CD4-positive, alpha-beta T cell treated with Interferon gamma for 1 hour (primary cell): Measurements from ENCODE around the gene EPHB2.
"Not testable (repeated sequence)": the region's sequence is repeated elsewhere in the genome, so short reads cannot be mapped to it uniquely, and the experiment has no call there.

Experiments used
- DNase-seq: peaks from one replicate; pipeline ENCODE4 v3.0.0-alpha.2; 2020

The EPHB2 gene

GRCh38 chr1:22710701-22711049 is at the start of gene EPHB2:
TSS of gene EPHB2 (plus strand) at chr1:22710839. CDS start at chr1:22710983, 144 bp downstream.
- DNase-seq = no peak

GRCh38 chr1:22661880-22662279 is 48.8 kb upstream of the EPHB2 start:
- no peak for DNase-seq

GRCh38 chr1:22662318-22662717 is 48.3 kb upstream of the EPHB2 start:
- DNase-seq = no peak

- no peak for DNase-seq
Observed at GRCh38 chr1:22662986-22663408, 47.6 kb upstream of the EPHB2 start.

- no peak for DNase-seq
Observed at GRCh38 chr1:22665752-22666151, 44.9 kb upstream of the EPHB2 start.

DNA sequence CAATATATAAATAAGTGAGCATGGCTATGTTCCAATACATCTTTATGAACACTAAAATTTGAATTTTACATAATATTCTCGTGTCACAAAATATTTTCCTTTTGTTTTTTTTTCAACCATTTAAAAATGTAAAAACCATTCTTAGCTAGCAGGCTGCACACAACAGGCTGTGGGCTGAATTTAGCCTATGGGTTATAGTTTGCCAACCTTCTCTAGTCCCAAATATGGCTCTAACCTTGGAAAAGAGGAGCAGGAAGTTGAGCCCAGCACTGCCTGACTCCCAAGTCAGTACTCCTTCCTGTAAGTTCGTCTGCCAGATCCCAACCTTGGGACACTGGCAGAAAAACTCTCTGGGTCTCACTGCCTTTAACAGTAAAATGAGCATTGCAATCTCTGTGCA is 44.2 kb upstream of the EPHB2 start:
- DNase-seq = no peak

DNA sequence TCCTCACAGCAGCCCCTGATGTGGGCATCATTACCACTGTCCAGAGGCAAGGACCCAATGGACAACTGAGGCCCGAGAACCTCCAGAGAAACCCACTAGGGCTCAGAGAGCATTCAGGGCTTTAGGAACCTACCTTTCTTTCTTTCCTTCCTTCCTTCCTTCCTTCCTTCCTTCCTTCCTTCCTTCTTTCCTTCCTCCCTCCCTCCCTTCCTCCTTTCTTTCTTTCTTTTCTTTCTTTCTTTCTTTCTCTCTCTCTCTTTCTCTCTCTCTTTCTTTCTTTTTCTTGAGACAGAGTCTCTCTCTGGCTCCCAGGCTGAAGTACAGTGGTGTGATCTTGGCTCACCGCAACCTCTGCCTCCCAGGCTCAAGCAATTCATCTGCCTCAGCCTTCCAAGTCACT is 41.8 kb upstream of the EPHB2 start:
- not testable (repeated sequence) for DNase-seq

- no peak for DNase-seq
Observed at GRCh38 chr1:22670352-22670975, 40.2 kb upstream of the EPHB2 start.

GRCh38 chr1:22671999-22672398 is 38.6 kb upstream of the EPHB2 start:
- DNase-seq = no peak

DNA sequence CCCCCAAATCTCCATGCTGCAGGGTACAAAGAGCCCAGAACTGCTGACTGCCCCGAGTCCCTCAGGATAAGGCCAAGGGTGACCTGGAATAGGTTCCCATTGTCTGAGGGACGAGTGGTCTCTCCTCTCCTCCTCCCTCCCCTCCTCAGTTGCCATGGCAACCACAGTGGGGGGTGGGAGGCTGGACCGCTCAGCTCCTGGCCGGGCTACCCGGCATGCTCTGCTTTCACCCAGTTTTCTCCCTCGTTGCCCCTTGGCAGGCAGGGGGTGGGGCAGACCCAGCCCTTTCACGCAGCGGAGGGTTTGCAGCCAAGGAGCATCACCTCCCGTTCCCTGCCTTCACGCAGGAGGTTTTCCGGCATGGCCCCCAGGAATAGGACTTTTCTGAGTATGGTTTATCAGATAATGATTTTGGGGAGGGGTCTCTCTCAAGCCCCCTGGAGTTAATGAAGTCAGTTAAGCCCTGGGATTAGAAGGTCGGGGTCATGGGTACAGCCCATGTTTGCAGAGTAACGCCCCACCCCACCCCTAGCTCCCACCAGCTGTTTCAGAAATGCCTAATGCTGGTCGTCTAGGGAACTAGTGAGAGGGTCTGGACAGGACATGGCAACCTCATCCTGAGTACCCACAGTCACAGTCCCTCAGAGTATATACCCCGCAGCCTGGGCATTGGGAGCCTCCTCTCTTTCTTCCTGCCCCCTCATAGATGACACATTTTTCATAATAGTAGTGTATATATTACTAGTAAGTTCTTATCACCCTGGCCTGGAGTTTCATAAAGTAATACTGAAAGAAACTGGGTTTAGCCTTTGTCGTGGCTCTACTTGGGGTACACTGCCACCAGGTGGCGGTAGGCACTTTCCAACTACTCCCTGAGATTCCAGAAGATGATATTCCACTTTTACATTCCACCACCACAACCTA is 36.9 kb upstream of the EPHB2 start:
- no peak for DNase-seq

GRCh38 chr1:22674410-22674749 is 36.3 kb upstream of the EPHB2 start:
- DNase-seq = no peak

DNA sequence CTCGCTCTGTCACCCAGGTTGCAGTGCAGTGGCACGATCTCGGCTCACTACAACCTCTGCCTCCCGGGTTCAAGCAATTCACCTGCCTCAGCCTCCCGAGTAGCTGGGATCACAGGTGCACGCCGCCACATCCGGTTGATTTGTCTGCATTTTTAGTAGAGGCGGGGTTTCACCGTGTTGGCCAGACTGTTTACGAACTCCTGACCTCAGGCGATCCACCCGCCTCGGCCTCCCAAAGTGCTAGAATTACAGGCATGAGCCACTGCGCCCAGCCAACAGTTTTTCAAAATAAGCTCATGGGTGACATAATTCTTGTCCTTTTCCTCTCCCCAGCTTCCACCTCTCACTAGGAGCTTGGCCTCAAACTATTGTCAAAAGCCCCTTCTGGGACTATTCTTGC is 34.5 kb upstream of the EPHB2 start:
- not testable (repeated sequence) for DNase-seq

DNA sequence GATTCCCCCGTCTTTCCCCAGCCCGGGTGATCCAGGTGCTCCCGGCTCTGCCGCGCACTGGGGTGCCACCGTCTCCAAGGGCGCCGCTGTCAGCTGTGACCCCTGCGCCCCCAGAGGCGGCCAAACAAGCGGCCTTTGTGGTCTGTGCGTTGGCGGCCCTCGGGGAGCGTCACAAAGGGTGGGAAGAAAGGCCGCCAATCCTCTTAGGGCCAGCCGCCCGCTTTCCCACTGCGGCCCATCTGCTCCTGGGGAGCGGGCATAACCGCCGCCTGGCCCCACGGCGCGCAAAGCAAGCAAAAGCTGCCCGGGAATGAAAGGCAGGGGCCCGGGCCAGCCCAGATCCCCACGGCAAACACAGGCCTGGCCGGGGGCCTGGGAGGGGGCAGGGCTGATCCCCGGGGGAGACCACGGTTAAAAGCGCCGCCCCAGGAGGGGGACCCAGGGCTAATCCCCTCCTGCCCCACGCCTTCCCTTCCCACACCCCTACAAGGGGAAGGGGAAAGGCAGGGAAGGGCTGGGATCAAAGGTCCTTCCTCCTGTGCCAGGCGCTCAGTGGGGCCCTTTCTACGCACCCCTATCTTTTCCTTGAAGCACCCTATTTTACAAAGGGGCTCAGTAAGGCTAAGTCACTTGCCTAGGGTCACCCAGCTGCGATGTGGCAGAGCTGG is 33.6 kb upstream of the EPHB2 start:
- DNase-seq = no peak

DNA sequence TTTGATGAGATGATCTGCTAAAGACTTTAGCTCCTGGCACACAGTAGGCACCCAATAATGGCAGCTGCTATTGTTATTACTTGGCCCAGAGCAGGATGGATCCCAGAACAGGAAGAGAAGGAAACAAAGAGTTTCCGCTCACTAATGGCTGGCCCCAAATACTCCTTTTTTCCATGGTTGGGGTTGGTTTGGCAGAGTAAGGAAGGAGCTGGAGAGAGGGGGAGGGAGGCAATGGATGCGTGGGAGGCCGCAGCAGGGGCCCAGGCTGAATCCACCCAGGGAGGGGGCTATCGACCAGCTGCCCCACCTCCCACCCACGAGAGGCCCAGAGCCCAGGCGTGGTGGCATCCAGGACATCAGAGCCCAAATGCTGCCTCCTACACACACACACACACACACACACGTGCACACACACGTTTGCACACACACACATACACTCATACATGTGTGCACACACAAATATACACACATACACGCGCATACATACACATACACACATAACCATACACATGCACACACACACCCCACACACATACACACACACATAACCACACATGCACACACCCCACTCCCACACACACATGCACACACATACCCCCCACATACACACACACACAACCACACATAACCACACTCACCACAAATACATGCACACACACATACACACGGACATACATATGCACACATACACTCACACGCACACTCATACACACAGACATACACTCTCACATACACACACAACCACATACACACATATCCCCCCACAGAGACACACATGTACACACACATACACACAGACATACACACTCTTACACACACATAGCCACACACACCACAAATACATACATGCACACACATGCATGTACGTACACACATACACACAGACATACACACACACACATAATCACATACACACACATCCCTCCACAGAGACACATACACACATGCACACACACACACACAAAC is 32.4 kb upstream of the EPHB2 start:
- no peak for DNase-seq

DNA sequence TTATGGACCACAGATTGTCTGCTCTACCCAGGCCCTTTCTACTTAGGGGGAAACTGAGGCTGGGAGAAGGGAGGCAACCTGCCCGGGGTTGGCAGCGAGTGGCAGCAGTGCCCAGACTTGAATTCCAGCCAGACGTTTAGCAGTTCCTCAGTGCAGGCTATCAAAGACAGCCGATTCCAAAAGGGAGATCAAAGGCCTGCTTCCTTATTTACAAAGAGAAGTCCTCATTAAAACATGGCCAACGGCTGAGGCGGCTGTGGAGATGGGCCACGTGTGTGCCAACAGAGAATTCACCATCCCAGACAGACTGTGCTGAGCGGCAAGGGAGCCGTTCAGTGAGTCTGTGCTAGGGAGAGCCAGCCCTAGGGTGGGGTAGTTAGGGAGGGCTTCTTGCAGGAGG is 29.9 kb upstream of the EPHB2 start:
- no peak for DNase-seq

DNA sequence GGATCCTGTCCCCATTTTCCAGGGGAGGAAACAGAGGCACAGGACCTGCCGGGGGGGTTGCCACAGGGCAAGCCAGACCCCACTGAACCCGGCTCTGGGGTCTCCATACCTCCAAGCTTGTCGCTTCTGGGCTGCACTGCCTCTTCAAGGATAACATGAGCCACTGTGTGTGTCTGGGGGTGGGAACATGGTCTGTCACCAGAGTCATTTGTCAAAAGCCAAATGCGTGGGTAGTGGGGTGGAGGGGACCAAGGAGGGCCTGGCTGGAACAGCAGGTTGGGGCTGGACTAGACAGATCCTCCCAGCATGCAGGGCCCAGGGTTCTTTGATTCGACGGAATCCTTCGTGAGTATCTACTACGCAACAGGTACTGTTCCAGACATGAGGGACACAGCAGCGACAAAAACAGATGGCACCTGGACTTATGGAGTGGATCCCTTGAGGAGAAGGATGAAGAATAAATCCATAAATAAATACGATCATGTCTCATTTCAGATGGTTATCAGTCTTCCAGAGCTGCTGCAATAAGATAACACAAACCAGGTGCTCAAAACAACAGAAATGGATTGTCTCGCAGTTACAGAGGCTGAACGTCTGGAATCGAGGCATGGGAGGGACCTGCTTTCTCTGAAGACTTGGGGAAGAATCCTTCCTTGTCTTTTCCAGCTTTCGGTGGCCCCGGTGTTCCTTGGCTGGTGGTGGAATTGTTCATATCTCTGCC is 28.9 kb upstream of the EPHB2 start:
- DNase-seq = no peak

DNA sequence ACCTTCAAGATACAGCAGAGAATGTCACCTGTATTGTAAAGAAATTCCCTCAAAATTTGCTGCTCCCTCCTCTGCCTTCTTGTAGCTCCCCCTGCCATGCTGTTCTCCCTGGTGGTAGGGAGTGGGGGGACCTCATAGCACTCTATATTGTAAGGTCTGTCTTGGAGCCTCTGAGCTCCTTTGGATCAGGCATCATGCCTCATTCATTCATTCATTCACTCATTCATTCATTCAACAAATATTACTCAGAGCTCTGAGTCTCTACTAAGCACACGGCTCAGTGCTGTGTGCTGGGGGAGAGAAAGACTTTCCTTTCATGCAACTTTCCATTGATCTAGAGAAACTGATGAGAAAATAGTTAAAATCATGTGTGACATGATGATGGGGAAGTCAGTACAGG is 27.1 kb upstream of the EPHB2 start:
- no peak for DNase-seq

DNA sequence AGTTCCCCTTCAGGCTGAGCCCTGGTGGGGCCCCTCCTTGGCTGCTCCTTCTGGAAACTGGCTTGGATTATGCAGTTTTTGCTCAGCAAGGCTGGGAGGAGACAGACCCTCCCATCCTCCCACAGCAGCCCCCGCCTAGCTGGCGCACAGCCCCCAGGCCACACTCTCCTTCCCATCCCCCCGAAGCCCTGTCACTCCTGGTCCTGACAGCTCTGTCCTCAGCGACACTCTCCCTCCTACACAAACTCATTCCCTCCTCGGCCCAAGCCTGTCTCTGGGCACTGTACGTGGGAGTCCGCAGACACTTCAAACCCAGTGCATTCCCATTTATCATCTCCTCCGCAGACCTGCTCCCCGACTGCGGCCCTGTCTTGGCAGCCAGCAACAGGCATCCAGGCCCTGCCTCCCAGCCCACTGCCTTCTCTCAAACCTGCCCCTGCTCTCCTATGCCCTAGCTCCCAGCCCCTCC is 25.0 kb upstream of the EPHB2 start:
- no peak for DNase-seq

DNA sequence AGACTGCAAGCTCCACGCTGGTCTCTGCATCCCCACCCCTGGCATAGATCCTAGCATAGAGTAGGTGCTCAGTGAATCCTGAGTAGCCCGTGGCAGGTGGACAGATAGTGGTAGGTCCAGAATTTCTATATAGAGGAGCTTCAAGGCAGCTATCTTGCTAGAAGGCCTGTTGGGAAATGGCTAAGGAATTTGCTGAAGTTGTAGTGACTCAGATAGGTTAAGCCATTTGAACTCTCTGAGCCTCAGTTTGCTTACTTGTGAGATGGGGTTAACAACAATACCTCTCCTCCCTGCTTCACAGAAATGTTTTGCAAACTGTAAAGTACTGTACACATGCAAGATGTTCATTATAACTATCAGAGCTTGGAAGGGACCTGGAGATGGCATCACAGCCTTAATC is 23.4 kb upstream of the EPHB2 start:
- no peak for DNase-seq

DNA sequence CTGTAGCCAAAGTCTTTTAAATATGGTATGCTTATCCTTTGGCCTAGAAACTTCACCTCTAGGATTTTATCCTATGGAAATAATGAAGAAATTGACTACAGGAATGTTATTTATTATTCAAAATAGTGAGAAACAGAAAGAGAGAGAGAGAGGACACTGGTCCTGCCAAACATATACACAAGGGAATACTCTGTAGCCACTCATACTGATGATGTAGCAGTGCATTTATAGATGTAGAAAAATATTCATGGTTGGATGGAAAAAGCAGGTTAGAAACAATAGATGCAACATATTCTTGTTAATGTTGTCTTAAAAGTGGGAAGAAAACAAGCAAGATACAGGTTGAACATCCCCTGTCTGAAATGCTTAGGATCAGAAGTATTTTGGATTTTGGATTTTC is 22.2 kb upstream of the EPHB2 start:
- no peak for DNase-seq

- DNase-seq = no peak
Observed at GRCh38 chr1:22689505-22689904, 21.1 kb upstream of the EPHB2 start.
